ENCODE data around the gene PINLYP. TPM values are rescaled to one million over a fixed set of nuclear protein-coding genes. Genes with fewer than 3 reads are reported as not detected.

The PINLYP gene
- polyA plus RNA-seq, 1 donor (not counting 4 experiments of a cell fraction or from before 2014, with no cell fraction given), result 16.0 TPM

GRCh38 chr19:43553656-43554055 is 21.9 kb upstream of the PINLYP start:
- dilution Hi-C loops (cut with MboI; ENCODE audit: extremely low pct_ligation_motif_present, low sequenced_read_pairs), result no loop called here
- DNase-seq (ENCODE audit: low read depth, low spot score), result no peak
- Histone ChIP-seq H3K4me2 (ENCODE audit: control insufficient read depth, extremely low read depth, insufficient read depth, low read depth, low read length) (no peak overlapping the region), H3K79me2 (ENCODE audit: control insufficient read depth, insufficient read depth, low read length) (no peaks in the 10 kb centered on the region), H2AFZ (ENCODE audit: control insufficient read depth, low read length) (no peak overlapping the region), H3K4me3 (ENCODE audit: control insufficient read depth in 2 of 3, extremely low read depth in 1 of 3, insufficient read depth in 2 of 3, low read depth in 1 of 3, low read length in 3 of 3) (no peak overlapping the region), H3K36me3 (ENCODE audit: control insufficient read depth in 2 of 2, extremely low read depth in 1 of 2, insufficient read depth in 2 of 2, low read length in 2 of 2) (peaks cover 8 to 29% of the 10 kb centered on the region in 2 experiments), H3K9me3 (ENCODE audit: control insufficient read depth, low read depth, low read length) (no peaks in the 10 kb centered on the region), H3K27me3 (ENCODE audit: control insufficient read depth, extremely low read depth, insufficient read depth, low read length) (no peaks in the 10 kb centered on the region), H4K20me1 (ENCODE audit: control insufficient read depth, extremely low read depth, insufficient read depth, low read length) (no peaks in the 10 kb centered on the region), H3K4me1 (ENCODE audit: control insufficient read depth, extremely low read depth, insufficient read depth, low read length) (no peaks in the 10 kb centered on the region), H3K27ac (ENCODE audit: control insufficient read depth, insufficient read depth, low read length) (no peak overlapping the region), H3K9ac (ENCODE audit: control insufficient read depth, extremely low read depth, insufficient read depth, low read length) (no peak overlapping the region), H3K9me1 (ENCODE audit: control insufficient read depth, extremely low read depth, insufficient read depth, low read length) (no peaks in the 10 kb centered on the region)
- TF ChIP-seq EZH2 (IDR thresholded peaks at IDR 0.05; ENCODE audit: low read length), result no peak
- no peak for TF ChIP-seq CTCF (optimal IDR thresholded peaks at IDR 0.05 in 1 of 3, IDR thresholded peaks at IDR 0.05 in 1 of 3, conservative IDR thresholded peaks at IDR 0.05 in 1 of 3; ENCODE audit: extremely low read depth in 1 of 3, insufficient read depth in 2 of 3, low read length in 3 of 3)
- FAIRE-seq, result no peak

DNA sequence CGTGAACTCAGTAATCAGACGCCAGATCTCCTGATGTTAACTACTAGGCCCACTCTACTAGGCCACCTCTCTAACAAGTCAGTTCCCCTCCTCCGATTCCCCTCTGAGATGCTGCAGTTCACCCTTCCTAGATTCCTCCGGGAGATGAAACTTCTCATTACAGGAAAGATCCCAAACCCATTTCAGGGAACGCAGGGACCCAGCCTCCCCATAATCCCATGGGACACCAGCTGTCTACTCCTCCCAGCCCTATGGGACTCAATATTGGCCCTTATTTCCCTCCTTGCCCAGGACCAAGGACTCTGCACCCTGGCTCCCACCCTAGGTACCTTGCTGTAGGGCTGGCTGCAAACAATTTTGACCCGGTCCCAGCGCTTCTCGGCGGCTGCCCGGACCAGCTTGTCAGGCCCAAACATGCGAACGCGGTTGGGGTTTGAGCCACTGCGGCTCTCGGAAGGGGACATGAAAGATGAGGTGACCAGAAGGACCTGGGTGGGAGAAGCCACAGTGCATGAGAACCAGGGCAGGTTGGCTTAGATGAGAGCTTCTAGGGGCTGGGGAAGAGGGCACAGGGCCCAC is 21.2 kb upstream of the PINLYP start:
- Histone ChIP-seq H3K9ac (ENCODE audit: control insufficient read depth, extremely low read depth, insufficient read depth, low read length) (no peak overlapping the region), H3K4me3 (ENCODE audit: control insufficient read depth in 2 of 3, extremely low read depth in 1 of 3, insufficient read depth in 2 of 3, low read depth in 1 of 3, low read length in 3 of 3) (no peak overlapping the region), H4K20me1 (ENCODE audit: control insufficient read depth, extremely low read depth, insufficient read depth, low read length) (no peaks in the 10 kb centered on the region), H3K79me2 (ENCODE audit: control insufficient read depth, insufficient read depth, low read length) (no peaks in the 10 kb centered on the region), H3K9me3 (ENCODE audit: control insufficient read depth, low read depth, low read length) (no peaks in the 10 kb centered on the region), H3K4me1 (ENCODE audit: control insufficient read depth, extremely low read depth, insufficient read depth, low read length) (no peaks in the 10 kb centered on the region), H3K27me3 (ENCODE audit: control insufficient read depth, extremely low read depth, insufficient read depth, low read length) (no peaks in the 10 kb centered on the region), H2AFZ (ENCODE audit: control insufficient read depth, low read length) (no peak overlapping the region), H3K4me2 (ENCODE audit: control insufficient read depth, extremely low read depth, insufficient read depth, low read depth, low read length) (no peak overlapping the region), H3K36me3 (ENCODE audit: control insufficient read depth in 2 of 2, extremely low read depth in 1 of 2, insufficient read depth in 2 of 2, low read length in 2 of 2) (peaks cover 8 to 29% of the 10 kb centered on the region in 2 experiments), H3K27ac (ENCODE audit: control insufficient read depth, insufficient read depth, low read length) (no peak overlapping the region), H3K9me1 (ENCODE audit: control insufficient read depth, extremely low read depth, insufficient read depth, low read length) (no peaks in the 10 kb centered on the region)
- dilution Hi-C loops (cut with MboI; ENCODE audit: extremely low pct_ligation_motif_present, low sequenced_read_pairs), result no loop called here
- no peak for DNase-seq (ENCODE audit: low read depth, low spot score)
- TF ChIP-seq CTCF (optimal IDR thresholded peaks at IDR 0.05 in 1 of 3, IDR thresholded peaks at IDR 0.05 in 1 of 3, conservative IDR thresholded peaks at IDR 0.05 in 1 of 3; ENCODE audit: extremely low read depth in 1 of 3, insufficient read depth in 2 of 3, low read length in 3 of 3), result no peak
- TF ChIP-seq EZH2 (IDR thresholded peaks at IDR 0.05; ENCODE audit: low read length), result no peak
- no peak for FAIRE-seq

Data from keratinocyte (primary cell).